GM20000 (cell line): Measurements from ENCODE around the gene C1orf174.

Source experiments
- DNase-seq: peaks from one replicate; pipeline ENCODE4 v3.0.0; 2012; ENCODE audit warnings: low spot score
- CTCF ChIP-seq: IDR thresholded peaks from 2 replicates; pipeline ENCODE4 v1.5.1; 2012; ENCODE audit warnings: mild to moderate bottlenecking, control low read depth; ENCODE audit errors: extremely low read depth, missing control alignments

C1orf174 gene

DNA sequence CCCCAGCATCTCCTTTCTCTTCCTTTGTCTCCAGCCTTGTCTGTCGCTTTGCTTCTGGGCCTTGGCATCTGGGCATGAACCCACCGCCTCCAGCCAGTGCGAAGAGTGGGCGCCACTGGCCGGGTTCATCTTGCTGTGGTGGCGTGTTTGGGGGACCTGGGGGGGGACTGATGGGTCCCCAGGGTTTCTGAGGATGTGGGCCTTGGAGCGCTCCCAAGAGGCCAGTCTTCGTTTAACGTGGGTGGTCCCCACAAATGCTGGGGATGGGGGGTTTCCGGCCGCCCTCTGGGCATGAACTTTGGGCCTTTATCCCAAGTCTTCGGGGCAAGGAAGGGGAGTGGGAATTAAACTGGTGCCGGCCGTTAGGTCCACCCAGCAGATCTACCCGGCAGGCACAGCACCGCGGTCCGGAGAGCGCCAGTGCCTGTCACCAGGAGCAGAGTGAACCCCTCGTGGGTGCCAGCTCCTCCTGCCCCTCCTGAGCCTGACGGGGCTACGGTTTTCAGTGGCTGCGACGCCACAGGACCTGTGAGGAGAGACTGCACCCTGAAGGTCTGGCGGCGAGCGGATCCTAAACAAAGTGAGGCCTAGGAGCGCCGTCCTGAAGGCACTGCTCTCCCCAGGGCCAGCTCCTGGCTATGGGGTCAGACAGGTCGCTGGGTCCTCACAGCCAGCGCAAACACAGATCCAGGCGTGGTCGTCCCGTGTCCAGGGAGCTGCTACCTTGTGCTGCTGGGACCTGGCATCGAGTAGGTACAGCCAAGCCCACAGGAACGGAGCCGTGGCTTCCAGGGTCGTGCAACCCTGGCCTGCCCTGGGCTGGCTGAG, 12.1 kb upstream of the C1orf174 start:
- DNase-seq, result no peak
- no peak for TF ChIP-seq CTCF

DNA sequence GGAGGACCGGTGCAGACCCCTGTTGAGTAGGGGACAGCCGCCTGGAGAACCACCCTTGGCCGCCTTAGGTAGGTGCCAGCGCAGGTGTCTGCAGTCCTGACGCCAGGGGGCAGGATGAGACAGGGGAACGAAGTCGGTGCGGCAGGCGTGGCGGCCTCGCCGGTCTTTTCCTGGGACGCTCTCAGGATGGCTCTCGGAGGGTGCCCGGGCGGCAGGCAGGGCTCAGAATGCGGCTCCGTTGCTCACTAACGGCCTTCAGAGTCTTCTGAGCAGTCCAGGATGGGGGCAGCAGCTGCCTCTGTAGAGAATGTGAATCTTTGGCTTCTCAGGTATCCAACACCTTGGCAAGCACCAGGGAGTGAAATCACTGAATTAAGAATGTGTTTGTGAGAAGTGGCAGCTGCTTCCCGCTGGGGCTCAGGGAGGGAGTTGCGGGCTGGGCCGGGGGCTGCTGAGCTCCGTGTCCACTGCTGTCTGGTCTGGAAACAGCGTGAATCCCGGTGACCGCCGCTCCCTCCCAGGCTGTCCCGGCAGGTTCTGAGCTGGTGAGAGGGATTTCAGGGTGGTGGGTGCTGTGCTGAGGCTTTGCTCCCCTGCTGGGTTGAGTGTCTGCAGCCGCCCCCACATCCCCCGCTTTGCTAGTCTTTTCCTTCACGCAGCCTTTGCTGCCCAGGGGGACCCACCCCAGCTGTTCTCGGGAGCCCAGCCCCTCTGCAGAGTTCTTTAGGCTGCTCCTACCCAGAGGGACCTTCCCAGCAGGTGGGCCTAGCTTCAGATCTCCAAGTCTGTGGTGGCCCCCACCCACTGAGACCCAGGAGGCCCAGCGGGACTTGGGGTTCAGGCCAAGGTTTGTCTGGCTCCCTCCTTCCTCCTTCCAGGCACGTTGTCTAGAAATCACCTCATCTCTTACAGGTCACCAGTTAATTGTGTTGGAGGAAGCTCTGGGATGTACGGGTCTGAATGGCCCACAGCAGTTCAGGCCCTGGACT, 11.1 kb upstream of the C1orf174 start:
- TF ChIP-seq CTCF, result peak; percentile 84
- peak; percentile 85 for DNase-seq

DNA sequence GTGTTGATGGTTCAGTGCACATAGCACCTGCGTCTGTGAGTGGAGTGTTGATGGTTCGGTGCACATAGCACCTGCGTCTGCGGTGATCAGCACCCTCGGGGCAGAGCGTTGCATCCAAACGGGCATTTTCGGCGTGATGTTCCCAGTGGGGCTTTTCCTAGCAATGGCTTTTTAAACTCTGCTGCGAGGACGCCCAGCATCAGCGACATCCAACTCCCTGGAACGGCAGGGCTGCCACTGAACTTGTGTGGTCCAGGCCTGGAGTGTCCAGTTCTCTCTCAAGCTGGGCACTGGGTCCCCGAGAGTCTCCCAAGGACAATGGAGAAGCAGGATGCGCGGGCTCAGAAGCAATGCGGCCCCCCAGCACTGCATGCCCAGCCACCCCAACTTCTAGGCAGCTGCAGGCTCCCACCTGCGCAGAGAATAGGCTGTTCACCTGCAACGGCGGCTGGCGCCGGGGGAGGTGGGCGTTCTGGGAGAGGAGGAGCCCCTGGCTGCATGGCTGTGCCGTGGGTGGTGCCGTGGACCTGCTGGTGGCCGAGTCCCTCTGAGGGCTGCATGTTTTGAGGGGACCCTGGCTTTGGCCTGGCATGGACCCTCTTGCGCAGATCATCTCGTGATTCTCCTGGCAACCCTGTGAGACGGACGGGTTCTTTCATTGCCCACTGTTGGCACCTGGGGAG, 10.1 kb upstream of the C1orf174 start:
- TF ChIP-seq CTCF, result no peak
- DNase-seq, result no peak

DNA sequence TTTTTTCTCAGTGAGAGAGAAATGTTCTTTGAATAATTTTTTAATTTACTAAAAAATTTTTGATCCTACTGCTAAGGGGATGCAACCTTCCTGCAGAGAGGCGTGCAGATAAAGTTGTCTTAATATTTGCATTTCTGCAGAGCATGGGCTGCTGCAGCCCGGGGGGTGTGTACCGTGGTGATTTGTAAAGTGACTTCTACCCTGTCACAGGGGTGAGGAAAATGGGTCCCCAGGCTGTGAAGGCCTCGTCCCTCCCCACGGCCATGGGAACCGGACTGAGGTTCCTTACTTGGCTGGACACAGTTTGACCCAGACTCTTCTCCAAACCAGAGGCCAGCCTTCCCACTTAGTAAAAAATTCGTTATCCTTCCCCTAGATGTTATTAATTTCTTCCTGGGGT, 9.5 kb upstream of the C1orf174 start:
- TF ChIP-seq CTCF, result no peak

GRCh38 chr1:3908886-3909517, 8.9 kb upstream of the C1orf174 start:
- DNase-seq, result no peak
- TF ChIP-seq CTCF, result no peak

More for the DNA sequence above, 9.5 kb upstream of the C1orf174 start:
- no peak for DNase-seq

GRCh38 chr1:3907621-3908165, 7.6 kb upstream of the C1orf174 start:
- no peak for TF ChIP-seq CTCF
- DNase-seq, result no peak
